Measurements from ENCODE around the gene PLCB4.

The PLCB4 gene

DNA sequence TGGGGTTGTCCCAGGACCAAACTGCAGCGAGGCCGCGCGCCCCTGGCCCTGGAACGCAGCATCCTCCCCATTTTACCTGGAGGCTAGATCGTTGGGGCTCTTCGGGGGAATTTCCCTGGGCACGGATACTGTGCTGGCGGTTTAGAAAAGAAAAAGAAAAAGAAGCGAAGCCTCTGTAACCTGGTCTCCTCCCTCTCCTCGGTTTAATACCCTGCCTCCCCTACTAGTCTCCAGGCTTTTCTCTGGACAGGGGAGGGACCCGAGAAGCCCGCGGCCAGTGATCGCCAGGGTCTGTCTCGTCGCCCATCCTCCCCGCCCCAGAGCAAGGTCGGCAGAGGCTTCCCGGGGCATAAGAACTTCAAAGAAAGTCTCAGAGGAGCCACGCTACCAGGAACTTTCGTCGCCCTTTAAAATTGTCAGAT, 439.4 kb downstream of the PLCB4 start:
- no peak for DNase-seq

DNA sequence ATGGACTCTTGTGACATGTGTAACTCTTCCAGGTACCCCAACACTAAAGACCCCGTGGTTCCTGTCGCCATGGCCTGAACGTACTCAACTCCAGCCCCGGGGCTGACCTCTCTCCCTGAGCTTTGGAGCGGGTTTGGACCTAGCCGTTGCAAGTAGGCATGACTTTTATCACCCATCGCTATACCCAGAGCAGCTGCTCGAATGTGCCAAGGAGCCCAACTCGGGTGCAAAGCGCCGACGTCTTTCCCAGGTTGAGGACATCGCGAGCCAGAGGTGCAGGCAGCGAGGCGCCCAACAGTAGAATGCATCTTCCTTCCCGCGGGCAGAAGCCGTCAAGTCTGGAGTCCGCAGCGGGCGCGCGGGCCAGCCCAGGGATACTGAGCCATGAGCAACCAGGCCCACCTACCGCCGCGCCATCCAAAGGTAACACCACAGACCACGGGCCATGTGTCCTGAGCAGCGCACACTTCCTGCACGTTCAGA, 439.9 kb downstream of the PLCB4 start:
- no peak for DNase-seq

DNA sequence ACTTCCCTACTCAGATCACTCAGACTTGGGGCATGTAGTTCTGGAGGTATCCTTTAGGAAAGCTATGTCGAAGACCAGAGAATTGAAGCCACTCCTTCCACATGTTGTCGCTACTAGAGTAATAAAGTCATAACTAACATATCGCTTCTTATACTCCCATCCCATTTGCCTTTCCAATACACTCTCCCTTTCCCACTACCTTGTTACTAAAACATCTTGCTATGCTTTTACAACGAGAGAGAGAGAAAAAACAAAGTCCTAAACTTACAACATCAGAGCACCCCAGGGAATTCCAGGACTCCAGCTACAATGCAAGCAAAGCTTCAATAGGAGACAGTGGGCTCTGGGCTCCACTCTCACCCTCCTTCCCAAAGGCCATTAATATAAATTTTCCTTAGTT, 440.4 kb downstream of the PLCB4 start:
- DNase-seq: no peak

DNA sequence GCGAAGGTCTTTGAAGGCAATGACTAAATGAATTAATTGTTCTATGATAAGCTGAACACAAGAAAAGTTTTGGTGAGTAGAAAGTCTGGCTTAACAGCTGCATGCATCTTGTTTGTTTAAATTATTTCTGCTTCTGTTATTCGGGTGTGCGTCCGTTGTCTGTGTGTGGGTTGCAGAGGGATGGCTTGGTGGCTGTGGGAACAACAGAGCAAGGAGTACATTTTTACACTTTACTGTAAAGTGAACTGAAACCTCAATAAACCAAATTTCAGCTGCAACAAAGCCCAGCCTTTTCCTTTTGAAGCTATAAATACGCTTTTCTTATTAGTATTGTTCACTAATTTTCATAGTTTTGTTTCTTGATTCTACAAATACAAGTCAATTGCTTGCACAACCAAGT, 442.0 kb downstream of the PLCB4 start:
- DNase-seq: no peak

DNA sequence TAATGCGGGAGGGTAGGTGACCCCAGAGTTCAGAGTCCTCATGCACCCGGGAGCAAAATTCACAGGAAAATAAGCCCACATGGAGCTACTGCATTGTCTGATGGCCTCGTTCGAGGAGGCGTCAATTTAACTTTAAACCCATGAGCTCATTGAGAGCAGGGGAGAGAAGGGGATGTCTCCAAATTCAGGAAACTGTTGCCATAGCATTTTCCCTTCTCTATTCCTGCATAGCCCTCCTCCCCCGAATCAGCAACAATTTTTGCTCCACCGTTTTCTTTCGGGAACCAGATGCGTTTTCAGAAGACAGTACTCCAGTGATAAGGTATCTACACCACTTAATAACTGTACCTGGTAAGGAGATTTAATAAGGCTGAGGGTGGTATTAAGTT, 445.2 kb downstream of the PLCB4 start:
- DNase-seq: no peak

DNA sequence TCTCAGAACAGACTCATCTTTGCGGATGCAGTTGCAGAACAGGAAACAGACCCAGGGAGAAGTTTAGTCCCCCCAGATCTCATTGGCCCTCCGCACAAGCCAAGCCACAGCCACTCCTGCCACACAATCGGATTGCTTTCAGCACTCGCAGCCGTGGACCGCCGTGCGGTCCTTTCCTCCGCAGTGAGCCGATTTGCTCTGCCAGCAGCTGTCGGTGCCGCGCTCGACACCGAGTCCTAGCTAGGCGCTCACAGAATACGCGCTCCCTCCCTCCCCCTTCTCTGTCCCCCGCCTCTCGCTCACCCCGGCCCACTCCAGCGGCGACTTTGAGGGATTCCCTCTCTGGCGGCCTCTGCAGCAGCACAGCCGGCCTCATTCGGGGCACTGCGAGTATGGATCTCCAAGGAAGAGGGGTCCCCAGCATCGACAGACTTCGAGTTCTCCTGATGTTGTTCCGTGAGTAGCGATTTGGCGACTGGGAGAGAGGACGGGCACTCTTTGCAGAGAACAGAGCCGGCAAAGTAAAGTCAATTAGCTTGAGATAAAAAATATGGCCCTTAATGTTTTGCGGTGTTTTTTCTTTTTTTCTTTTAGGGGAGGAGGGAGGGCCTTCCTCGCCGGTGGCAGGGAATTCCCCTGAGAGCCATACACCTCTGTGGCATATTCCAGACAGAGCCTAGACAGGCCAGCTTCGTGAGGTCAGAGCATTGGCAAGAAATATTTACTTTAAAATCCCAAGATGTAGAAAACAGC, 445.8 kb downstream of the PLCB4 start, which contains the start of gene LAMP5:
Gene LAMP5, plus strand, starts transcription at position 130 of the 753 bp plus-strand sequence. Its CDS starts 263 bp downstream, at position 393.
- no peak for DNase-seq

DNA sequence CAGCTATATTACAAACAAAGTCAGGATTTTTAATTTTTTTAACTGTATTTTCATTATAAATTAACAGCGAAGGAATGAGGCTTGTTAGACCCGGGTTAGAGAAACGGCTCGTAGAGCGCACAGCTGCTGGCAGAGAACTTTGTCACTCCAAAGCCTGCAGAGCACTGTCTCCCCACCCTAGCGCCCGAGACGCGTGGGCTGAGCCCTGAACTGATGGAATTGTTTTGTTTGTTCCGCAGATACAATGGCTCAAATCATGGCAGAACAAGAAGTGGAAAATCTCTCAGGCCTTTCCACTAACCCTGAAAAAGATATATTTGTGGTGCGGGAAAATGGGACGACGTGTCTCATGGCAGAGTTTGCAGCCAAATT, 446.3 kb downstream of the PLCB4 start:
- no peak for DNase-seq

DNA sequence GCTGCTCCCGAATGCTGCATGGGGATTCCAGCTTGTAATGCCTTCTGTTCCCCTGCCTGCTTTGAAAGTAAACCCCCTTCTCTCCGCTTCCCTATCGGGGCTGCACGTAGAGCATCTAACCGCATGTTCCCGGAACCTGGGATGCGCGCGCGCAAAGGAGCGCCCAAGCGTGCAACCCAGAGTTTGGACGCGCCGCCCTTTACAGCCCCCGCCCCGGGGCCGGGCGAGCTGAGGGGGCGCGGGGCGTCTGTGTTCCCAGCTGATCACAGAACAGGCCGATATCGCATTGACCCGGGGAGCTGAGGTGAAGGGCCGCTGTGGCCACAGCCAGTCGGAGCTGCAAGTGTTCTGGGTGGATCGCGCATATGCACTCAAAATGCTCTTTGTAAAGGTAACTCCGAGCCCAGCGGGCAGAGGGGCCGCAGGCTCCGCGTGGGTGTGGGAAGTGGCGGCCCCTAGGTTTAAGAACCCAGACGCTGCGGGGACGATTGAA, 446.9 kb downstream of the PLCB4 start:
- no peak for DNase-seq

DNA sequence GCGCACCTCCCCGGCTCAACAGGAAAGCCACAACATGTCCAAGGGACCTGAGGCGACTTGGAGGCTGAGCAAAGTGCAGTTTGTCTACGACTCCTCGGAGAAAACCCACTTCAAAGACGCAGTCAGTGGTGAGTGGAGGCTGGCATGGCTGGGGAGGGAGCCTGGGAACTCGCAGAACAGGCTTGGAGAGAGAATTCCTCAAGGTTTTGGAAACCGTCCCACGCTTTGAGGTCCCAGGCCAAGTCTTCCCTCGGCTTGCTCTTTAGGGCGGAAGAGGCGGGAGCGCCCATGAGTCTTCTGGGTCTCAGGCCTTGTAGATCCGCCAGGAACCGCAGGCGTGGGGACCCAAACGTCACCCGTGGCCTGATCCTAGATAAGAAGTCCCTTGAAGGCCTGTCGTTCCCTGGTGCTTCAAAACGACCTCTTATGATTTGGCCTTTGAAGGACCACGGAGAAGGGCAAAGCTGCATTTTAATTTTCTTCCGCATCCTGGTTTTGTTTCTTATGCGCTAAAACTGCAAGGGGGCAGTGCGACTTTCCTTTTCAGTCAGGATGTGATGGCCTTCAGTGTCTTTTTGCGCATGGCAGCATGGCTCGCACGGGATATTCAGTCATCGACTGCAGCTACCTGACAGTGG, 447.5 kb downstream of the PLCB4 start:
- DNase-seq: no peak

DNA sequence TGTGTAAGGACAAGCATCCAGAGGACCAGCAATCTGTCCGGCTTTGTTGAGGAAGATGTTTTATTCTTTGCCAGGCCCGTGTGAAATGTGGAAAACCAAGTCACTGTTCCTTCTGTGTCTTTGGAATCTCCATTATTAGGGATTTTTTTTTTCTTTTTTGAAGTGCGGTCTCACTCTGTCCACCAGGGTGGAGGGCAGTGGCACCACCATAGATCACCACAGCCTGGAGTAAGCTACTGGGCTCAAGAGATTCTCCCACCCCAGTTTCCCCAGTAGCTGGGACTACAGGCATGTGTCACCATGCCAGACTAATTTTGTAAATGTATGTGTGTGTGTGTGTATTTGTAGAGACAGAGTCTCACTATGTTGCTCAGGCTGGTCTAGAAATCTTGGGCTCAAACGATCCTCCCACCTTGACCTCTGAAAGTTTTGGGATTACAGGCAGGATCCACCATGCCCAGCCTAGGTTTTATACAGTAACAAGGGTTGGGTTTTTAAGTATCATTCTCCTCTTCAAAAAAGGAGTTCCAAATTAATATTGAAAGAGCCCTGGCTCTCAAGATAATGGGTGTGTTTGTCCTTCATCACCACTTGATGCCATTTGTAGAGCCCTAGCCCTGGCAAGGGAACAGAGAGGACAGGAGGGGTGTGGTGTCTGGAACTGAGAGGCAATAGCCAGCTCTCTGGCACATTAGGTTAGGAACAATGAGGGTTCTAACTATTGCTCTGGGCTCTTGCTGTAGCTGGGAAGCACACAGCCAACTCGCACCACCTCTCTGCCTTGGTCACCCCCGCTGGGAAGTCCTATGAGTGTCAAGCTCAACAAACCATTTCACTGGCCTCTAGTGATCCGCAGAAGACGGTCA, 448.6 kb downstream of the PLCB4 start:
- no peak for DNase-seq

DNA sequence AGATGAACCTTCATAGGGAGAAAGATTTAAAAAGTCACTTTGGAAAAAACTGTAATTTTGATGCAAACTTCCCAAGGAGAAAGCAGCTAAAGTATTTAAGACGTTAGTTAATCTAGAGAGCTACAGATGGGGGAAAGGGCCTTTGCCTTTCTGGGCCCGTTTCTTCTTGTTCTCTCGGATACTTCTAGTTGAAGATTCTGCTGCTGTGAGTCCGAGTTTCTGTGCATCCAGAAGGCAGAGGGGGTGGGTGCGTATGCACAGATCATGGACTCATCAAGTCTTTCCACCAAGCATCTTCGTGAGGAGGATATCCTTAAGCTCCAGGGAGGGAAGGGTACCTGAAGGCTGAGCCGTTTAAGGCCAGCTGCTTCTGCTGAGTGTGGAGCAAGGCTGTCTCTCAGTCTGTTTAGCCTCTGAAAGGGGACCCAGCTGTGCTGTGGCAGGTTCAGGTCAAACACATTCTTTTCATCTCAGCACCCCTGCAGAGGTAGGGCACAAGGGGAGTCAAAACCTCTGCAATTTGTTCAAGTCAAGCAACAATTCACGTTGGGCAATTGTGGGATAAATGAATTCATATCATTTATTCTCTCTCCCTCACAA, 449.8 kb downstream of the PLCB4 start:
- DNase-seq: no peak

DNA sequence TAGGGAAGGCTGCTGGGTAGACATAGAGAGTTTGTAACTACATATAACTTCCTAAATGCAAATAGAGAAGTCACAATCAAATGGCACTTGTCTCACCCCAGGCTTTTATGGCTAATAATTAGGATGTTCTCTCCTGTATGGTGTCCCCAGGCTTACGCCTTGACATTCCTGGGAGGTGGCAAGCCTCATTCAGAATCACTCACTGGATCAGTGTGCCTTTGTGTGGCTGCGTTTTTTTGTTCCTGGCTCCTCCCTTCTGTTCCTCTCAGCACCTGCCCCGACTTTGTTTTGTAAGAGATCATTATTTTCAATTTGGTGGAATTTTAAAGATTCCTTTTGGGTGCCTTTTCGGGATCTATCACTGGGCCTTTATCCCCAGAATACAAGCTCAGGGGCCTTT, 451.2 kb downstream of the PLCB4 start:
- peak; percentile 8 to 26 for DNase-seq

DNA sequence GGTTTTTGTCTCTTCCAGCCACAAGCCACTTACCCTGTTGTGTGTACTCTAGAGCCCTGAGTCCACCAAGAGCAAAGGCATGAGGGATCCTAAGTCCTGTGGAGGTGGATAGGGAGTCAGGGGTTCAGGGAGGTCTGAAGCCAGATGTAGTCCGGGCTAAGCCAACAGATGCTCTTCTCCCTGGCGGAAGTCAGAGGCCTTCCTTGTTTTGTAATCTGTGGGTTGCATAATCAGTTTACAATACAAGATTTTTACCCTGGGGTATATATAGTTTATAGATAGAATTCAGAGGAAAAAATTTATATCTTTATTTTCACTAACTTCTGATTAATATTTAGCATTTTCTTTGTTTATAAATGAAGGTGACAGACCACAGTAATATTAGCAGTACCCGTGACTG, 454.7 kb downstream of the PLCB4 start:
- DNase-seq: no peak
